Measurements from ENCODE around the gene SEPHS1.

GRCh38 chr10:13376746-13377145 is 28.7 kb upstream of the SEPHS1 start:
- TF ChIP-seq CTCF (IDR thresholded peaks at IDR 0.05; ENCODE audit: insufficient read depth, low read depth, low read length) (no peak), EZH2 (IDR thresholded peaks at IDR 0.05; ENCODE audit: insufficient read depth, low read length) (no peak)

All from astrocyte (in vitro differentiated cells and primary cell).